OCI-LY7 (cell line): ENCODE measurements around the gene THAP7.

Source experiments
- CTCF ChIP-seq: fragments of 200-600 bp; sonication (generic); conservative IDR thresholded peaks from 2 replicates; pipeline ENCODE4 v1.5.1; 2014; ENCODE audit warnings: mild to moderate bottlenecking, antibody characterized with exemption, low read length, moderate library complexity, mixed read lengths
- EZH2phosphoT487 ChIP-seq: fragments of 200-600 bp; sonication (generic); IDR thresholded peaks from 2 replicates; pipeline ENCODE4 v1.6.1; 2018; ENCODE audit warnings: low read depth, borderline replicate concordance, mild to moderate bottlenecking, mixed run types, antibody characterized with exemption, low read length, moderate library complexity, mixed read lengths

- TF ChIP-seq CTCF (no peak), EZH2phosphoT487 (no peak)
Measured at GRCh38 chr22:20983081-20983771, 18.7 kb downstream of the THAP7 start.
